HG03108 (cell line): ENCODE results near the gene GRM4.

Experiments
- ATAC-seq: cut with Tn5 transposase; IDR thresholded peaks from one replicate; pipeline ENCODE4 v1.9.1; 2021; ENCODE audit warnings: moderate library complexity; ENCODE audit not compliant: unreplicated experiment

GRM4 gene

GRCh38 chr6:33983721-33984465, 162.0 kb downstream of the GRM4 start:
- ATAC-seq, result no peak

GRCh38 chr6:33983109-33983716, 162.7 kb downstream of the GRM4 start:
- no peak for ATAC-seq

GRCh38 chr6:33981861-33982260, 164.0 kb downstream of the GRM4 start:
- ATAC-seq, result no peak

- ATAC-seq, result no peak
Measured at GRCh38 chr6:33981421-33981820, 164.5 kb downstream of the GRM4 start.

GRCh38 chr6:33980176-33981175, 165.4 kb downstream of the GRM4 start:
- no peak for ATAC-seq

GRCh38 chr6:33979750-33980149, 166.1 kb downstream of the GRM4 start:
- no peak for ATAC-seq

- no peak for ATAC-seq
Measured at GRCh38 chr6:33978412-33979150, 167.3 kb downstream of the GRM4 start.

- ATAC-seq, result no peak
Measured at GRCh38 chr6:33977606-33978411, 168.1 kb downstream of the GRM4 start.

- no peak for ATAC-seq
Measured at GRCh38 chr6:33976437-33977360, 169.2 kb downstream of the GRM4 start.

GRCh38 chr6:33975661-33976436, 170.0 kb downstream of the GRM4 start:
- no peak for ATAC-seq

GRCh38 chr6:33974471-33974870, 171.4 kb downstream of the GRM4 start:
- no peak for ATAC-seq

- ATAC-seq, result no peak
Measured at GRCh38 chr6:33974030-33974429, 171.9 kb downstream of the GRM4 start.

GRCh38 chr6:33971580-33971979, 174.3 kb downstream of the GRM4 start:
- no peak for ATAC-seq
